Fibroblast of the conjunctiva (primary cell): ENCODE data around the gene TREML4.

Experiments
- DNase-seq: peaks from one replicate; pipeline ENCODE4 v3.0.0-alpha.2; 2010; ENCODE audit warnings: low read depth

The TREML4 gene

GRCh38 chr6:41255638-41256246 is 27.6 kb downstream of the TREML4 start:
- DNase-seq, result no peak

GRCh38 chr6:41256383-41256782 is 28.2 kb downstream of the TREML4 start:
- DNase-seq, result no peak

DNA sequence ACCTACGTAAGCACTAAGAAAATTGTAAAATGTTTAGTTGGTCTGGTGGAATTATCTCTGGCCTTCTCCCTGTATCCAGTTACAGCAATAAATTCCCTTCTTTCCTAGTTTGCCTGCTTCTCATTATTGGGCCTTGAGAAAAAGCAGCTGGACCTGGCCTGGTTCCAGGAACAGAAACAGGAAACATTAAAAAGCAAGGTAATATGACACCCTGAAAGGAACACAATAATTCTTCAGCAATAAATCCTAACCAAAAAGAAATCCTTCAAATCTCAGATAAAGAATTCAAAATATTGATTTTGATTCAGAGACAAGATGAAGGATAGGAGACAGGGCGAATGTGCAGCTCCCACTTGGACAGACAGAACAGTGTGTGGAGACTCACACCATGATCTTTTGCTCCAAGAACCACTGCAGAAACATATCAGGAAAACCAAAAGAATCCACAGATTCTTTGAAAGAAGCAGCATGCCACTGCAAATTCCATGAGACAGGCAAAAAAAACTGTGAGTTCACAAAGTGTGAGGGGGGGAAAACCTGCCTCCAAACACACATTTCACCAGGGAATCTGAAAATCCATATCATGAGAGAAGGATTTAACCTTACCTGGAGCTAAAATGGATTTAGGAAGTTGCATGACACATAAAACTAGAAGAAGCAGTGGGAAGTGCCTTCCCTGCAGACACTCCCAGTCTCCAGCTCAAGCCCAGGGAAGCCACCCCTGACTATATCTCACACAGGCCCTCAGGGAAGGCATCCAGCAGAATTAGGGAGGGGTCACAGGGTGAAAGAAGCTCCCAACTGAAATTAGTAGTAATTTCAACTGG is 29.4 kb downstream of the TREML4 start:
- DNase-seq, result peak; percentile 52

DNA sequence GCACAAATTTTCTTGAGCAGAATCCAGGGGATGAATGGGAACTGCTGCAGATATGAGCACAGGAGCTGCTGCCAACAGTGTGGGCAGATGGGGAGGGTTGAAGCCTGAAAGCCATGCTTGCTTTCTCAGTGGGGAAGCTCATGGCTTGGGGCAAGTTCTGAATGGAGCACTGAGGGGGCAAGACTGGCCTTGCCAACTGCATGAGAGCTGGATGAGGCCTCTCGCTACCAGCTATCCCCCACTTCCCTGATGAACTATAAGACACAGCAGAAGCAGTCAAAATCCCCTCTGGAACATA is 30.0 kb downstream of the TREML4 start:
- no peak for DNase-seq

GRCh38 chr6:41262401-41262800 is 34.3 kb downstream of the TREML4 start:
- no peak for DNase-seq

- no peak for DNase-seq
Measured at GRCh38 chr6:41263267-41263666, 35.1 kb downstream of the TREML4 start.

- no peak for DNase-seq
Measured at GRCh38 chr6:41266541-41266940, 38.4 kb downstream of the TREML4 start.

DNA sequence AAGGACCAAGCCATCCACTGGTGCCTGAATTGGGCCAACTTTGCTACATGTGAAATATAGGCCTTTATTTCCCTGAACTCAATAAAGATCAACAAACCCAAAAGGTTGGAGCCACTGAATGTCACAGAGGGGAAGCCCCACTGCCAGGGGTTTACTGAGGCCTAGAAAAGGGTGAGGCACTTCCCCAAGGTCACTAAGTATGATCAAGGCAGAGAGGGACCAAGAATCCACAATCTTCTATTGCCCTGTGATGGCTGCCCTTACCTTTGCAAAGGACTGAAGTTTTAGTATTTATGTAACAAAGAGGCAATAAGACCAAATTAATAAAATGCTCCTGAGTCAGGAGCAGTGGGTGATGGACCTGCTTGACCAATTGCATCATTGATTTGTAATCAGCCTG is 40.3 kb downstream of the TREML4 start:
- no peak for DNase-seq

- no peak for DNase-seq
Measured at GRCh38 chr6:41269166-41269565, 41.0 kb downstream of the TREML4 start.

DNA sequence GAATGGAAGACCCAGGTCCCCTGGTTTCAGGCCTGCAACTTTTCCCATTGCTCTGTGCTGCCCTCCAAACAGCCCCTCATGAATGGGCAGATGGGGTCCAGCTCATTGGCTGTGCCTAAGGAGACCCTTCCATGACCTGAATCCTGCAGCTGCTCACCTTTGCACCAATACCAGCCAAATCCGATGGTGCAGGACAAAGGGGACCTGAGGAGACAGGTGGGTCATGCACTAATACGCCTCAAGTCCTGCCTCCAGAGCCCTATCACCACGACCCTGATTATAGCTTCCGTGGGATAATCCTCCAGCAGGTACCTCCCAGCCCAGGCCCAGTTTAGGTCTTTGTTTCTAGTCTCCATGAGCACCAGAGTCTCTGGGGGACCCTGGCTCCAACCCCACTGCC is 41.6 kb downstream of the TREML4 start:
- DNase-seq, result no peak

GRCh38 chr6:41271901-41272395 is 43.8 kb downstream of the TREML4 start:
- DNase-seq, result no peak

DNA sequence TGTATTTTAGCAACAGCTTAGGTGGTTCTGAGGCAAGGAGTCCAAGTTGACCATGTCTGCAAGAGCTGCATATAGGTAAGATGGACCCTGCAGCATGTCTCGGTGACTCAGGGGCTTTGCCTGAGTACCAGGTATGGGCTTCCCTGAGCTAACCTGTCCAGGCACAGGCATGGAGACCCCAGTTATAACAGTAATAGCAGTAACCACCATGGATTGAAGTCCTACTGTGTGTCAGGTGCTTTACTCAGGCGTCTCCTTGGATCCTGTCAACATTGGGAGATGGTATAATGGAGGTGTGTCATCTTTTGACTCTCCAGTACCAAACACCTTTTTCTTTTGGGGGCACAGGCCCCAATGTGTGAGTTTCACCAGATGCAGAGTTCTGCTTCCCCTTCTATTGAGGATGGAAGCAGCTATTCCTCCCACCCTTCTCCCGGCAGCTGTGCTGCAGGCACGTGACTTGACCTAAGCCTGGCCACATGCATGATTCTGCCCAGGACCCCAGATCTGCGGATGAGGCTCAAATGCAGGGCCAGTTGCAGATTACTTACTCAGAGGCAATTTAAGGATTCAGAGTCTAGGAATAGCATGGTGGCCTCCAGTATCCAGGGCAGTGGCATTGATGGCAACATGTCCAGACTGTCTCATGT is 44.6 kb downstream of the TREML4 start:
- DNase-seq, result no peak

GRCh38 chr6:41273714-41274113 is 45.6 kb downstream of the TREML4 start:
- no peak for DNase-seq

- no peak for DNase-seq
Measured at GRCh38 chr6:41274256-41274655, 46.1 kb downstream of the TREML4 start.

- DNase-seq, result no peak
Measured at GRCh38 chr6:41275489-41275888, 47.3 kb downstream of the TREML4 start.

- DNase-seq, result no peak
Measured at GRCh38 chr6:41277605-41278004, 49.5 kb downstream of the TREML4 start.

DNA sequence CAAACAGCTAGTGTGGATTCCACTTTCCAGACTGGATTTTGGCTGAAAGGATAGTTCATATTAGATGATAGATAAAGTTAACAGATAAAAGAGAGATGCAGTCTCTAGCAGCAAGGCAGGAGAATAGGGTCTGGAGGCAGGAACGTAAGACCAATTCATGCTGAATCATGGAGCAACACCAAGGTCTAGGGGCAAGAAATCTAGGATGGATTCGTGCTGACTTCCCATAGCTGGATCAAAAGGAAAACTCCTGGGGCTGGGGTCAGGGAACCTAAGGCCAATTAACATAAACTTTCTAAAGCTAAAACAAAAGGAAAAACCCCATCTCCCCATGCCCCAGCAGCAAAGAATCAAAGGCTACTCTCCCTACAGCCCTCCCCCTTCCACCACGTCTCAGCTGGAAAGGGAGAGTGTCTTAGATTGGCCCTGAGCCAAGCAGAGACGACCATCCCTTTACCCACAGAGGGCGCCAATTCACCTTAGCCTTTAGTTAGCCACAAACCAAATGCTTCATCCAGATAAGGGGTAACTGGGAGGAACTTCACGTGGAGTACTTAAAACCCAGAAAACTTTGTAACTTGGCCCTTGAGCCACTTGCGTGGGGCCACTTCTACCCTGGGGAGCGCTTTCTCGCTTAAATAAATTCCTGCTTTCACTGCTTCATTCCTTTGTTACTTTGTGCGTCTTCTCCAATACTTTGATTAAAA is 50.7 kb downstream of the TREML4 start:
- DNase-seq, result peak; percentile 22

DNA sequence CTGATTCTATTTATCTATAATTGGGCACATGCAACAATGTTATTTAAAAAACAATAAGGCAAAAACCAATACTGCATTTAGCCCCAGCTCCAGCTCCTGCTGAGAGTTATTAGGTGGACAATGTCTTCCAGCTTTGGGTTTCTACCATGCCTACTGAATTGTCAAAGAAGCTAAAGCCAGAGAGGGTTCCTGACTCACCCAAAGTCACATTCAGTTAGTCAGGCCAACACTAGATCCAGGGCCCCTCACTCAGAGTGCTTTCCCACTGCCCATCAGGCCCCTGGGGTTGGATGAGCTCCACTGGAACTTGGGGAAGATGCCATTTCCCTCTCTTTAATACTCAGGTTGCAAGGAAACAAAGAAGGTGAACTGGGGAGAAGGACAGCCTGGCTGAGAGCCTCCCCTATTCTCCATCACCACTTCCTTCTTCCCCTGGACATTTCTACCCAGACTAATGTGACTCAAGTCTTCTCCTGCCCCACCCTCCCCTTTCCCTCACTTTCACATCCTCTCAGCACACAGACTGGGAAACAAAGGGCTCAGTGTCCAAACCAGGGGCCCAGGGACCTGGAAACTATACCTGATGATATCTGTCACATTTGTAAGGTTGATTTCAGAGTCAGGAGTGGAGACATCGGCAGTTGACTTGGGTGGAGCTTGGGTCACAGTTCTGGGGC is 52.4 kb downstream of the TREML4 start:
- no peak for DNase-seq

- DNase-seq, result no peak
Measured at GRCh38 chr6:41283600-41283999, 55.5 kb downstream of the TREML4 start.

DNA sequence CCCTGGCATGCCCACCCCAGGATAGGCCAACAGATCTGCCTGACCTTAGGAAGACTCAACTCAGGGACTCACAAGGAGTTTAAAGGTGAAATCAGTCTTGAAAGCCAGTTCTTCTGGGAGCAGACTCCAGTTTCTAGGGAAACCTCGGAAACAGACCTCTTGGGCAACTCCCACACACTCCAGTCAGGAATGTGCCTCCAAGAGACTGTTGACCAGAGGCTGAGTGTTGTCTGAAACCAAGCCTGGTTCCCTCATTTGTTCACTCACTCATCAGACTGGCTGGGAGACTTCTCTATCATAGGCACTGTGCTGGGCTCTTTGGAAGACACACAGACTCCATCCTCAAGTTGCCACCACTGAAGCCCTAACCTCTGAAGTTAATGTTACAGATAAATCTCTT is 56.6 kb downstream of the TREML4 start:
- DNase-seq, result no peak

GRCh38 chr6:41286544-41287346 is 58.6 kb downstream of the TREML4 start, which contains the start of gene TREM1:
TSS of gene TREM1 (minus strand) at chr6:41286682. CDS start at chr6:41286655, 27 bp downstream.
- peak; percentile 26 for DNase-seq
